PC-9 (cell line): Measurements from ENCODE around the gene WRAP53. TPM values are rescaled to one million over a fixed set of nuclear protein-coding genes. Genes with fewer than 3 reads are reported as not detected.

Source experiments
- BruUV-seq: library from RNA; stranded (reverse); fragments of 400-500 nt; replicated peaks from 2 replicates; lab custom pipeline; 2021; lab: Mats Ljungman, UMichigan
- CTCF ChIA-PET: fragments of 300-600 bp; sonication (Branson Sonifier 250); formaldehyde crosslinking; loops from one replicate; lab custom pipeline; 2022; ENCODE audit warnings: antibody characterized with exemption; lab: Charles Lee
- POLR2A ChIA-PET: fragments of 300-600 bp; sonication (Branson Sonifier 250); formaldehyde crosslinking; loops from one replicate; lab custom pipeline; 2022; ENCODE audit warnings: antibody characterized with exemption; ENCODE audit not compliant: unreplicated experiment; lab: Charles Lee
- DNase-seq, 2 experiments: peaks; one replicate each; pipeline versions ENCODE4 v3.0.0 to v3.0.0-alpha.2; 2015 to 2022; ENCODE audit warnings: mixed read lengths in 1 of 2
- H2AFZ ChIP-seq: fragments of 200-600 bp; sonication (generic); 2 replicates; pipeline ENCODE4 v1.8.1; 2017; ENCODE audit warnings: antibody characterized with exemption
- H3F3A ChIP-seq: fragments of 200-600 bp; sonication (generic); 2 replicates; pipeline ENCODE4 v1.8.1; 2017; ENCODE audit warnings: antibody characterized with exemption, mild to moderate bottlenecking, low read depth; ENCODE audit not compliant: insufficient read depth
- H3K27ac ChIP-seq: fragments of 200-600 bp; sonication (generic); 2 replicates; pipeline ENCODE4 v1.6.1; 2016; ENCODE audit warnings: mixed run types
- H3K27me3 ChIP-seq: fragments of 200-600 bp; sonication (generic); 2 replicates; pipeline ENCODE4 v1.6.1; 2016; ENCODE audit warnings: low read depth, mixed run types; ENCODE audit not compliant: insufficient read depth
- H3K36me3 ChIP-seq: fragments of 200-600 bp; sonication (generic); 2 replicates; pipeline ENCODE4 v1.6.1; 2016; ENCODE audit warnings: low read depth, mixed run types
- H3K4me1 ChIP-seq: fragments of 200-600 bp; sonication (generic); replicated peaks from 2 replicates; pipeline ENCODE4 v1.6.1; 2016; ENCODE audit warnings: mixed run types; ENCODE audit not compliant: insufficient read depth
- H3K4me2 ChIP-seq: fragments of 200-600 bp; sonication (generic); 2 replicates; pipeline ENCODE4 v1.6.1; 2017; ENCODE audit warnings: mixed run types
- H3K4me3 ChIP-seq: fragments of 200-600 bp; sonication (generic); 2 replicates; pipeline ENCODE4 v1.6.1; 2016; ENCODE audit warnings: mixed run types
- H3K79me2 ChIP-seq: fragments of 200-600 bp; sonication (generic); 2 replicates; pipeline ENCODE4 v1.6.1; 2017; ENCODE audit warnings: low read depth, mixed run types
- H3K9me2 ChIP-seq: fragments of 200-600 bp; sonication (generic); 2 replicates; pipeline ENCODE4 v1.8.1; 2017; ENCODE audit warnings: mild to moderate bottlenecking; ENCODE audit not compliant: insufficient read depth
- H3K9me3 ChIP-seq: fragments of 200-600 bp; sonication (generic); 2 replicates; pipeline ENCODE4 v1.8.1; 2016; ENCODE audit warnings: low read depth; ENCODE audit not compliant: insufficient read depth
- H4K20me1 ChIP-seq: fragments of 200-600 bp; sonication (generic); 2 replicates; pipeline ENCODE4 v1.8.1; 2017; ENCODE audit not compliant: insufficient read depth
- EZH2 ChIP-seq: fragments of 200-600 bp; sonication (generic); IDR thresholded peaks from 2 replicates; pipeline ENCODE4 v1.8.0; 2017; ENCODE audit warnings: antibody characterized with exemption, low read depth
- intact Hi-C: fragments of 100-400 bp; cut with micrococcal nuclease; formaldehyde crosslinking; loops from one replicate; pipeline ENCODE4 v1.10.0; 2022; ENCODE audit not compliant: unreplicated experiment
- total RNA-seq: library from RNA; stranded (reverse); gene quantifications from 2 replicates; pipeline ENCODE4 v1.2.3, GENCODE V29; 2021
- TF ChIP-seq, protein P1 (sequence below): fragments of 200-600 bp; sonication (generic); conservative IDR thresholded peaks from 2 replicates; pipeline ENCODE4 v1.6.1; 2017; ENCODE audit warnings: mixed run types, antibody characterized with exemption, mild to moderate bottlenecking, moderate library complexity

Gene WRAP53
- total RNA-seq, 1 experiment from 2014 or later: 31.9 TPM

- DNase-seq: no peak
- H3K4me2 ChIP-seq: no peak overlapping the region
- BruUV-seq: no TSS peak
- H3K36me3 ChIP-seq: no peaks in the 10 kb centered on the region
- no peak overlapping the region for H2AFZ ChIP-seq
- POLR2A ChIA-PET: no interaction called here
- H3K27me3 ChIP-seq: peaks cover 11% of the 10 kb centered on the region
- no peak overlapping the region for H3K4me3 ChIP-seq
- CTCF ChIA-PET: no interaction called here
- no peaks in the 10 kb centered on the region for H3K79me2 ChIP-seq
- TF ChIP-seq EZH2: no peak
- H3K9me3 ChIP-seq: no peaks in the 10 kb centered on the region
- H4K20me1 ChIP-seq: no peaks in the 10 kb centered on the region
- H3K27ac ChIP-seq: no peak overlapping the region
- intact Hi-C loops: no loop called here
- no peaks in the 10 kb centered on the region for H3K9me2 ChIP-seq
- no peaks in the 10 kb centered on the region for H3K4me1 ChIP-seq
- H3F3A ChIP-seq: no peaks in the 10 kb centered on the region
Observed at GRCh38 chr17:7656958-7657609, 31.2 kb upstream of the WRAP53 start.

GRCh38 chr17:7667656-7668406 lies 20.4 kb upstream of the WRAP53 start:
- H3K4me1 ChIP-seq: no peaks in the 10 kb centered on the region
- BruUV-seq: no TSS peak
- CTCF ChIA-PET: interaction anchor here (0.6 kb wide), 1 partner anchor 496 kb away, joined by 3 read pairs; no protein-coding TSS in a partner anchor

DNA sequence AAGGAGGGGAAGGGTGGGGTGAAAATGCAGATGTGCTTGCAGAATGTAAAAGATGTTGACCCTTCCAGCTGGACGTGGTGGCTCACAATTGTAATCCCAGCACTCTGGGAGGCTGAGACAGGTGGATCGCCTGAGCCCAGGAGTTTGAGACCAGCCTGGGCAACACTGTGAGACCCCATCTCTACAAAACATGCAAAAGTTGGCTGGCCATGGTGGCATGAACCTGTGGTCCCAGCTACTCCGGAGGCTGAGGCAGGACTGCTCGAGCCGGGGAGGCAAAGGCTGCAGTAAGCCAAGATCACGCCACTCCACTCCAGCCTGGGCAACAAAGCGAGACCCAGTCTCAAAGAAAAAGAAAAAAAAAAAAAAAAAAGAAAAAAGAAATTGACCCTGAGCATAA lies 19.8 kb upstream of the WRAP53 start:
- no peaks in the 10 kb centered on the region for H3K9me2 ChIP-seq
- CTCF ChIA-PET: no interaction called here
- DNase-seq: no peak
- no peaks in the 10 kb centered on the region for H4K20me1 ChIP-seq
- peaks cover 2% of the 10 kb centered on the region; the same call in 1 of the 2 replicates for H3K9me3 ChIP-seq
- BruUV-seq: TSS peak; percentile 53
- intact Hi-C loops: no loop called here
- no peak overlapping the region for H3K27ac ChIP-seq
- H3K4me2 ChIP-seq: no peak overlapping the region
- H3K79me2 ChIP-seq: no peaks in the 10 kb centered on the region
- no peaks in the 10 kb centered on the region for H3K4me1 ChIP-seq
- no peak overlapping the region for H3K4me3 ChIP-seq
- TF ChIP-seq, protein P1, sequence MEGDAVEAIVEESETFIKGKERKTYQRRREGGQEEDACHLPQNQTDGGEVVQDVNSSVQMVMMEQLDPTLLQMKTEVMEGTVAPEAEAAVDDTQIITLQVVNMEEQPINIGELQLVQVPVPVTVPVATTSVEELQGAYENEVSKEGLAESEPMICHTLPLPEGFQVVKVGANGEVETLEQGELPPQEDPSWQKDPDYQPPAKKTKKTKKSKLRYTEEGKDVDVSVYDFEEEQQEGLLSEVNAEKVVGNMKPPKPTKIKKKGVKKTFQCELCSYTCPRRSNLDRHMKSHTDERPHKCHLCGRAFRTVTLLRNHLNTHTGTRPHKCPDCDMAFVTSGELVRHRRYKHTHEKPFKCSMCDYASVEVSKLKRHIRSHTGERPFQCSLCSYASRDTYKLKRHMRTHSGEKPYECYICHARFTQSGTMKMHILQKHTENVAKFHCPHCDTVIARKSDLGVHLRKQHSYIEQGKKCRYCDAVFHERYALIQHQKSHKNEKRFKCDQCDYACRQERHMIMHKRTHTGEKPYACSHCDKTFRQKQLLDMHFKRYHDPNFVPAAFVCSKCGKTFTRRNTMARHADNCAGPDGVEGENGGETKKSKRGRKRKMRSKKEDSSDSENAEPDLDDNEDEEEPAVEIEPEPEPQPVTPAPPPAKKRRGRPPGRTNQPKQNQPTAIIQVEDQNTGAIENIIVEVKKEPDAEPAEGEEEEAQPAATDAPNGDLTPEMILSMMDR: no peak
- no peak for TF ChIP-seq EZH2
- no peaks in the 10 kb centered on the region; the same call in 1 of the 2 replicates for H3F3A ChIP-seq
- H3K27me3 ChIP-seq: no peaks in the 10 kb centered on the region
- no peak overlapping the region for H2AFZ ChIP-seq
- POLR2A ChIA-PET: no interaction called here
- peaks cover 4% of the 10 kb centered on the region; the same call in 1 of the 2 replicates for H3K36me3 ChIP-seq

More at GRCh38 chr17:7667656-7668406, 20.4 kb upstream of the WRAP53 start:
- no peaks in the 10 kb centered on the region; the same call in 1 of the 2 replicates for H3F3A ChIP-seq
- H3K9me3 ChIP-seq: no peaks in the 10 kb centered on the region
- no peak overlapping the region for H2AFZ ChIP-seq
- no peaks in the 10 kb centered on the region for H3K27me3 ChIP-seq
- H3K9me2 ChIP-seq: no peaks in the 10 kb centered on the region
- POLR2A ChIA-PET: interaction anchor here (0.6 kb wide), 1 partner anchor 9 kb away, joined by 19 read pairs; no protein-coding TSS in a partner anchor
- H4K20me1 ChIP-seq: no peaks in the 10 kb centered on the region
- no peak overlapping the region for H3K4me2 ChIP-seq
- no peaks in the 10 kb centered on the region for H3K79me2 ChIP-seq
- H3K27ac ChIP-seq: no peak overlapping the region
- intact Hi-C loops: no loop called here
- DNase-seq: no peak
- no peak overlapping the region for H3K4me3 ChIP-seq
- TF ChIP-seq EZH2: no peak
- TF ChIP-seq, protein P1: no peak
- H3K36me3 ChIP-seq: no peaks in the 10 kb centered on the region
